H1 (cell line): ENCODE results near the gene ASTN1. TPM values are rescaled to one million over a fixed set of nuclear protein-coding genes. Genes with fewer than 3 reads are reported as not detected.

Experiments used
- CTCF ChIA-PET: fragments of 300-600 bp; sonication (Branson Sonifier 250); formaldehyde crosslinking; loops from one replicate; lab custom pipeline; 2021; ENCODE audit not compliant: partially characterized antibody; lab: Charles Lee
- POLR2A ChIA-PET: fragments of 300-600 bp; sonication (Branson Sonifier 250); formaldehyde crosslinking; loops from one replicate; lab custom pipeline; 2021; ENCODE audit warnings: inconsistent platforms; ENCODE audit not compliant: partially characterized antibody; lab: Charles Lee
- DNase-seq, 2 experiments: peaks; one replicate each; pipeline versions ENCODE4 v3.0.0 to v3.0.0-alpha.2; 2010 to 2022; ENCODE audit warnings: low spot score in 2 of 2, low read depth in 1 of 2, mixed read lengths in 1 of 2
- FAIRE-seq: peaks from 2 replicates; lab custom pipeline; 2011; peaks lifted over from hg19 to GRCh38; lab: Jason Lieb, UNC
- H2AFZ ChIP-seq: 2 replicates; pipeline ENCODE4 v1.8.1; 2012; ENCODE audit warnings: low read length, inconsistent platforms
- H2AK5ac ChIP-seq: 2 replicates; pipeline ENCODE4 v1.6.1; 2013; ENCODE audit warnings: low read depth, low read length
- H2BK120ac ChIP-seq: replicated peaks from 2 replicates; pipeline ENCODE3; 2013; ENCODE audit warnings: low read depth, low read length, inconsistent platforms
- H2BK12ac ChIP-seq: 2 replicates; pipeline ENCODE4 v1.6.1; 2013; ENCODE audit warnings: low read depth, low read length
- H2BK15ac ChIP-seq: 2 replicates; pipeline ENCODE4 v1.6.1; 2013; ENCODE audit warnings: low read length
- H2BK20ac ChIP-seq: 2 replicates; pipeline ENCODE4 v1.6.1; 2013; ENCODE audit warnings: low read length
- H2BK5ac ChIP-seq: 2 replicates; pipeline ENCODE4 v1.6.1; 2013; ENCODE audit warnings: low read depth, low read length
- H3K14ac ChIP-seq: 2 replicates; pipeline ENCODE4 v1.6.1; 2013; ENCODE audit warnings: inconsistent platforms; ENCODE audit not compliant: insufficient read length
- H3K18ac ChIP-seq: 2 replicates; pipeline ENCODE4 v1.6.1; 2013; ENCODE audit warnings: low read length; ENCODE audit errors: extremely low read depth
- H3K23ac ChIP-seq: 2 replicates; pipeline ENCODE4 v1.6.1; 2013; ENCODE audit warnings: inconsistent platforms; ENCODE audit not compliant: insufficient read length
- H3K23me2 ChIP-seq: 2 replicates; pipeline ENCODE4 v1.6.1; 2013; ENCODE audit warnings: low read depth, low read length
- H3K27ac ChIP-seq: 2 replicates; pipeline ENCODE4 v1.6.1; 2011; ENCODE audit warnings: low read depth, low read length, inconsistent platforms
- H3K27me3 ChIP-seq, 4 experiments: replicated peaks in 1 of 4; 1 replicate in 1 of 4; 2 replicates in 3 of 4; pipeline versions ENCODE4 v1.6.1 to v1.8.1; 2011 to 2013; ENCODE audit warnings: low read length in 3 of 4, mild to moderate bottlenecking in 3 of 4, inconsistent platforms in 2 of 4, mixed read lengths in 2 of 4, moderate library complexity in 1 of 4; ENCODE audit not compliant: control insufficient read depth in 3 of 4, insufficient read depth in 3 of 4; ENCODE audit errors: extremely low read depth in 1 of 4
- H3K36me3 ChIP-seq, 4 experiments: 2 replicates each; pipeline versions ENCODE4 v1.6.1 to v1.8.1; 2011 to 2013; ENCODE audit warnings: mild to moderate bottlenecking in 4 of 4, low read length in 3 of 4, moderate library complexity in 2 of 4, control low read depth in 1 of 4, inconsistent platforms in 1 of 4; ENCODE audit not compliant: insufficient read depth in 4 of 4, control insufficient read depth in 2 of 4
- H3K4ac ChIP-seq: replicated peaks from 2 replicates; pipeline ENCODE3; 2013; ENCODE audit warnings: low read length, low read depth, mixed read lengths, inconsistent platforms; ENCODE audit not compliant: insufficient read length
- H3K4me1 ChIP-seq, 4 experiments: replicated peaks in 1 of 4; 1 replicate in 1 of 4; 2 replicates in 3 of 4; pipeline versions ENCODE4 v1.6.1 to v1.8.1; 2011 to 2013; ENCODE audit warnings: low read length in 3 of 4, inconsistent platforms in 2 of 4, mixed read lengths in 1 of 4; ENCODE audit not compliant: insufficient read depth in 4 of 4, control insufficient read depth in 3 of 4
- H3K4me2 ChIP-seq, 2 experiments: 2 replicates each; pipeline versions ENCODE4 v1.6.1 to v1.8.1; 2011 to 2013; ENCODE audit warnings: low read depth in 2 of 2, low read length in 2 of 2, control low read depth in 1 of 2, inconsistent platforms in 1 of 2, mild to moderate bottlenecking in 1 of 2; ENCODE audit not compliant: insufficient read depth in 1 of 2
- H3K4me3 ChIP-seq, 4 experiments: fragments of 200-600, 300-600 bp in 1 of 4; sonication (generic), shearing (Covaris generic), sonication (Bioruptor Twin) in 1 of 4; 2 replicates each; pipeline versions ENCODE4 v1.5.1 to v1.8.1; 2011 to 2016; ENCODE audit warnings: low read length in 4 of 4, low read depth in 3 of 4, control low read depth in 2 of 4, inconsistent platforms in 2 of 4, mild to moderate bottlenecking in 2 of 4, mixed read lengths in 1 of 4, moderate library complexity in 1 of 4; ENCODE audit not compliant: insufficient read depth in 2 of 4; ENCODE audit errors: extremely low read depth in 1 of 4
- H3K56ac ChIP-seq: replicated peaks from 2 replicates; pipeline ENCODE3; 2013; ENCODE audit warnings: low read depth, mild to moderate bottlenecking, mixed read lengths, low read length, inconsistent platforms; ENCODE audit not compliant: insufficient read length
- H3K79me1 ChIP-seq: 2 replicates; pipeline ENCODE4 v1.6.1; 2013; ENCODE audit warnings: low read depth, low read length, control low read depth
- H3K79me2 ChIP-seq, 2 experiments: 2 replicates each; pipeline versions ENCODE4 v1.6.1 to v1.8.1; 2012 to 2013; ENCODE audit warnings: low read length in 2 of 2, mild to moderate bottlenecking in 2 of 2, inconsistent platforms in 1 of 2; ENCODE audit not compliant: insufficient read depth in 2 of 2, control insufficient read depth in 1 of 2
- H3K9ac ChIP-seq, 4 experiments: replicated peaks in 1 of 4; 1 replicate in 1 of 4; 2 replicates in 3 of 4; pipeline versions ENCODE4 v1.6.1 to v1.8.1; 2011 to 2013; ENCODE audit warnings: low read depth in 3 of 4, low read length in 3 of 4, control low read depth in 2 of 4, mild to moderate bottlenecking in 2 of 4, moderate library complexity in 2 of 4, inconsistent platforms in 1 of 4; ENCODE audit errors: extremely low read depth in 1 of 4
- H3K9me3 ChIP-seq, 2 experiments: 2 replicates each; pipeline versions ENCODE4 v1.6.1 to v1.8.1; 2012 to 2013; ENCODE audit warnings: mild to moderate bottlenecking in 2 of 2, moderate library complexity in 2 of 2, control low read depth in 1 of 2, inconsistent platforms in 1 of 2, low read depth in 1 of 2, low read length in 1 of 2, mixed read lengths in 1 of 2; ENCODE audit not compliant: insufficient read depth in 2 of 2
- H4K20me1 ChIP-seq, 2 experiments: replicated peaks in 1 of 2; 2 replicates each; pipeline versions ENCODE3 to v1.8.1; 2011 to 2013; ENCODE audit warnings: inconsistent platforms in 2 of 2, low read length in 2 of 2, mild to moderate bottlenecking in 1 of 2; ENCODE audit not compliant: insufficient read depth in 2 of 2, control insufficient read depth in 1 of 2
- H4K5ac ChIP-seq: 2 replicates; pipeline ENCODE4 v1.6.1; 2013; ENCODE audit warnings: low read length, low read depth, mixed read lengths, inconsistent platforms; ENCODE audit not compliant: insufficient read length
- H4K8ac ChIP-seq: 2 replicates; pipeline ENCODE4 v1.8.0; 2013; ENCODE audit warnings: mild to moderate bottlenecking, moderate library complexity, low read length, inconsistent platforms; ENCODE audit not compliant: insufficient read depth; ENCODE audit errors: extremely low read depth
- H4K91ac ChIP-seq: replicated peaks from 2 replicates; pipeline ENCODE3; 2013; ENCODE audit warnings: low read length, mixed read lengths, inconsistent platforms; ENCODE audit not compliant: insufficient read length
- CBX8 ChIP-seq: fragments of 300-800, 300-1000 bp; sonication (generic); IDR thresholded peaks from 2 replicates; pipeline ENCODE4 v1.7.1; 2016; ENCODE audit warnings: low read depth, low read length, borderline replicate concordance
- CHD2 ChIP-seq: IDR thresholded peaks from 2 replicates; pipeline ENCODE4 v1.6.1; 2012; ENCODE audit warnings: low read length, improper control_type of control experiment
- EGR1 ChIP-seq: IDR thresholded peaks from 2 replicates; pipeline ENCODE4 v1.6.1; 2011; ENCODE audit warnings: low read depth, low read length, borderline replicate concordance
- GABPA ChIP-seq: IDR thresholded peaks from 2 replicates; pipeline ENCODE4 v1.6.1; 2011; ENCODE audit warnings: mild to moderate bottlenecking, low read length, moderate library complexity, borderline replicate concordance; ENCODE audit not compliant: insufficient read depth
- KDM5A ChIP-seq: fragments of 200-600 bp; IDR thresholded peaks from 2 replicates; pipeline ENCODE4 v1.7.1; 2012; ENCODE audit warnings: mild to moderate bottlenecking, low read length, inconsistent platforms, mixed read lengths
- POLR2AphosphoS5 ChIP-seq: IDR thresholded peaks from 2 replicates; pipeline ENCODE4 v1.6.1; 2011; ENCODE audit warnings: low read depth, low read length
- POU5F1 ChIP-seq: IDR thresholded peaks from 2 replicates; pipeline ENCODE4 v1.6.1; 2011; ENCODE audit warnings: low read depth, mild to moderate bottlenecking, low read length, moderate library complexity
- RBBP5 ChIP-seq: IDR thresholded peaks from 2 replicates; pipeline ENCODE4 v1.7.1; 2012; ENCODE audit warnings: low read depth, mild to moderate bottlenecking, inconsistent platforms, low read length, moderate library complexity, borderline replicate concordance
- RNF2 ChIP-seq: fragments of 200-900, 300-1000 bp; sonication (generic); IDR thresholded peaks from 2 replicates; pipeline ENCODE4 v1.7.1; 2016; ENCODE audit warnings: borderline replicate concordance, low read depth, mild to moderate bottlenecking, antibody characterized with exemption, low read length; ENCODE audit not compliant: poor library complexity, severe bottlenecking; ENCODE audit errors: missing control alignments
- SP1 ChIP-seq: IDR thresholded peaks from 2 replicates; pipeline ENCODE4 v1.6.1; 2011; ENCODE audit warnings: low read depth, low read length
- SP4 ChIP-seq: IDR thresholded peaks from 2 replicates; pipeline ENCODE4 v1.6.1; 2012; ENCODE audit warnings: low read length, inconsistent platforms
- ZNF274 ChIP-seq: IDR thresholded peaks from 2 replicates; pipeline ENCODE4 v1.7.0; 2012; ENCODE audit warnings: low read length, borderline replicate concordance; ENCODE audit errors: extremely low read depth
- WGBS, 2 experiments: shearing (Covaris generic) in 1 of 2; methylation state at CpG; one replicate each; pipeline versions ENCODE4 v1.1.6 to v1.1.7; 2013 to 2015; ENCODE audit warnings: low lambda C conversion rate in 2 of 2, mixed read lengths in 2 of 2, inconsistent platforms in 1 of 2, low coverage in 1 of 2, missing lambda C conversion rate in 1 of 2; ENCODE audit not compliant: insufficient replicate concordance in 2 of 2, insufficient coverage in 1 of 2, insufficient read length in 1 of 2; ENCODE audit errors: extremely low coverage in 1 of 2, missing lambda C conversion rate in 1 of 2; 5-methylcytosine and 5-hydroxymethylcytosine counted together
- polyA plus RNA-seq, 7 experiments: library from polyadenylated mRNA; depleted of rRNA in 3 of 7; stranded (reverse) in 5 of 7; unstranded in 2 of 7; fragments of >200 nt in 5 of 7; fragments of 200-250 nt in 2 of 7; gene quantifications; 1 replicate in 5 of 7; 2 replicates in 1 of 7; 4 replicates in 1 of 7; pipeline versions ENCODE4 v1.2.1 to v1.2.3, GENCODE V29; 2011 to 2013; ENCODE audit warnings: missing spikeins in 2 of 7, mixed read lengths in 2 of 7
- total RNA-seq: library from RNA; stranded (reverse); fragmentation: NEBNext Ultra II Directional; extraction: Animal tissue kit (Norgen Biotek cat#: 25700); gene quantifications from 2 replicates; pipeline ENCODE4 v1.2.1, GENCODE V29; 2021

Gene ASTN1
- total and polyA plus RNA-seq, 2 of the 8 experiments (the other 6 are each of a cell fraction or from before 2014, with no cell fraction given), result 2.9 to 4.1 TPM

- no peaks in the 10 kb centered on the region for H3K36me3 ChIP-seq
- H4K8ac ChIP-seq, result no peak overlapping the region
- H3K27me3 ChIP-seq, result peaks cover 0 to 2% (median 0%) of the 10 kb centered on the region in 4 experiments; a peak in 1 of 7 replicates
- H3K4me2 ChIP-seq, result peak overlapping the region; percentile 46 to 49; a peak in 3 of 4 replicates
- H2BK5ac ChIP-seq, result peak overlapping the region; percentile 26; the same call in 1 of the 2 replicates
- 0 out of 2 replicates have a peak overlapping the region, but pooled peaks have one; percentile 3 for H2BK12ac ChIP-seq
- H3K79me1 ChIP-seq, result no peaks in the 10 kb centered on the region
- no peak overlapping the region for H2BK120ac ChIP-seq
- H2BK20ac ChIP-seq, result no peak overlapping the region
- no peaks in the 10 kb centered on the region for H3K79me2 ChIP-seq
- 10% methylated on average over 8 of the region's 8 CpGs; no CpG with 5 or more reads in 1 of the 2 experiments for WGBS, 2 experiments
- no peak overlapping the region for H3K23ac ChIP-seq
- no peak overlapping the region for H3K14ac ChIP-seq
- H3K9ac ChIP-seq, result no peak overlapping the region
- H2BK15ac ChIP-seq, result no peak overlapping the region
- no peak overlapping the region for H2AFZ ChIP-seq
- H3K4me3 ChIP-seq, result peak overlapping the region in 2 of 4 experiments; percentile 18 to 33; a peak in 1 of 8 replicates
- no peak overlapping the region for H4K91ac ChIP-seq
- no peak overlapping the region for H2AK5ac ChIP-seq
- H3K27ac ChIP-seq, result no peak overlapping the region
- POLR2A ChIA-PET, result no interaction called here
- DNase-seq, result peak; percentile 46 to 57
- no peak overlapping the region for H4K5ac ChIP-seq
- FAIRE-seq, result peak; percentile 84
- no peaks in the 10 kb centered on the region; the same call in 1 of the 2 replicates for H3K23me2 ChIP-seq
- no peak overlapping the region for H3K18ac ChIP-seq
- H3K9me3 ChIP-seq, result no peaks in the 10 kb centered on the region
- CTCF ChIA-PET, result interaction anchor here (1.1 to 1.3 kb wide), 3 partner anchors 10 to 138 kb away, joined by 3 to 5 read pairs (median 4); partner anchors contain the start of gene ASTN1
- H4K20me1 ChIP-seq, result no peaks in the 10 kb centered on the region
- no peak overlapping the region for H3K4ac ChIP-seq
- H3K56ac ChIP-seq, result no peak overlapping the region
- peaks cover 0 to 15% (median 9%) of the 10 kb centered on the region in 4 experiments; a peak in 4 of 7 replicates for H3K4me1 ChIP-seq
- TF ChIP-seq CBX8, result no peak
- TF ChIP-seq RBBP5, result no peak
- no peak for TF ChIP-seq CHD2
- TF ChIP-seq SP4, result no peak
- no peak for TF ChIP-seq RNF2
- TF ChIP-seq ZNF274, result no peak
- no peak for TF ChIP-seq GABPA
- TF ChIP-seq POU5F1, result no peak
- no peak for TF ChIP-seq KDM5A
- no peak for TF ChIP-seq EGR1
- TF ChIP-seq SP1, result peak; percentile 7; the same call in 1 of the 2 replicates
- no peak for TF ChIP-seq POLR2AphosphoS5
Observed at GRCh38 chr1:177044390-177044789, 120.1 kb downstream of the ASTN1 start.
